Thoracic aorta (tissue), 2 donors: Measurements from ENCODE around the gene TRPC4. TPM values are rescaled to one million over a fixed set of nuclear protein-coding genes. Genes with fewer than 3 reads are reported as not detected.

Experiments used
- ATAC-seq: fragments of 150-250 bp; one replicate; pipeline ENCODE4 v1.8.0; 2017; ENCODE audit warnings: low read depth; ENCODE audit not compliant: insufficient number of reproducible peaks, low FRiP score
- DNase-seq: peaks from one replicate; pipeline ENCODE4 v3.0.0-alpha.2; 2020; ENCODE audit warnings: low spot score
- H3K27ac ChIP-seq, 2 donors: fragments of 200-600 bp; sonication (generic); 1 replicate in 1 of 2; 2 replicates in 1 of 2; pipeline ENCODE4 v1.5.1; 2016; ENCODE audit warnings: mild to moderate bottlenecking in 2 of 2, moderate library complexity in 2 of 2
- H3K27me3 ChIP-seq: fragments of 200-600 bp; sonication (generic); replicated peaks from 2 replicates; pipeline ENCODE4 v1.6.0; 2016; ENCODE audit warnings: mild to moderate bottlenecking; ENCODE audit not compliant: insufficient read depth
- H3K36me3 ChIP-seq: fragments of 200-600 bp; sonication (generic); one replicate; pipeline ENCODE4 v1.5.1; 2016
- H3K4me1 ChIP-seq, 2 donors: fragments of 200-600 bp; sonication (generic); 1 replicate in 1 of 2; 2 replicates in 1 of 2; pipeline versions ENCODE4 v1.5.1 to v1.6.0; 2016; ENCODE audit warnings: low read depth in 2 of 2, mild to moderate bottlenecking in 1 of 2; ENCODE audit not compliant: control insufficient read depth in 1 of 2
- H3K4me3 ChIP-seq: fragments of 200-600 bp; sonication (generic); 2 replicates; pipeline ENCODE4 v1.5.1; 2016; ENCODE audit warnings: mild to moderate bottlenecking
- H3K9me3 ChIP-seq: fragments of 200-600 bp; sonication (generic); 2 replicates; pipeline ENCODE4 v1.5.1; 2016
- CTCF ChIP-seq: fragments of 200-600 bp; sonication (generic); IDR thresholded peaks from one replicate; pipeline ENCODE4 v1.5.1; 2019; ENCODE audit warnings: antibody characterized with exemption
- total RNA-seq, 2 donors: library from RNA; depleted of rRNA; stranded (reverse); fragments of >200 nt; gene quantifications; one replicate each; pipeline versions ENCODE4 v1.1.0 to v1.2.3, GENCODE V29; 2016

TRPC4 gene
- total RNA-seq, 2 donors from 2014 or later, result 7.1 to 7.6 TPM

- Histone ChIP-seq H3K9me3 (no peaks in the 10 kb centered on the region), H3K4me3 (no peak overlapping the region), H3K27me3 (no peaks in the 10 kb centered on the region), H3K4me1 (no peaks in the 10 kb centered on the region), H3K36me3 (no peaks in the 10 kb centered on the region), H3K27ac (no peak overlapping the region)
- no peak for TF ChIP-seq CTCF
- ATAC-seq, result no peak
- DNase-seq, result no peak
These were observed 103.1 kb downstream of the TRPC4 start for GRCh38 chr13:37766502-37766901.

DNA sequence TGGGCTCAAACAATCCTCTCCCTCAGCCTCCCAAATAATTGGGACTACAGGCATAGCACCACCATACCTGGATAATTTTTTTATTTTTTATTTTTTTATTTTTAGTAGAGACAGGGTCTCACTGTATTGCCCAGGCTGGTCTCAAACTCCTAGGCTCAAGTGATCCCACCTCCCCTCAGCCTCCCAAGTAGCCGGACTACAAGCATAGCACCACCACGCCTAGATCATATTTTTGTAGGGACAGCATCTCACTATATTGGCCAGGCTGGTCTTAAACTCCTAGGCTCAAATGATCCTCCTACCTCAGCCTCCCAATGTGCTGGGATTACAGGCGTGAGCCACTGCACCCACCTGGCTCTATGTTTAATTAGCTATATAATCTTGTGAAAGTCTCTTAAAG lies 114.2 kb downstream of the TRPC4 start:
- H3K4me3 ChIP-seq, result no peak overlapping the region
- no peaks in the 10 kb centered on the region for H3K9me3 ChIP-seq
- H3K27ac ChIP-seq, result no peak overlapping the region
- no peaks in the 10 kb centered on the region for H3K36me3 ChIP-seq
- TF ChIP-seq CTCF, result no peak
- no peaks in the 10 kb centered on the region for H3K27me3 ChIP-seq
- DNase-seq (no peak), ATAC-seq (no peak)
- H3K4me1 ChIP-seq, result no peaks in the 10 kb centered on the region

- no peak for TF ChIP-seq CTCF
- ATAC-seq (no peak), DNase-seq (no peak)
- Histone ChIP-seq H3K9me3 (no peaks in the 10 kb centered on the region), H3K4me1 (no peaks in the 10 kb centered on the region), H3K27me3 (no peaks in the 10 kb centered on the region), H3K4me3 (no peak overlapping the region), H3K36me3 (no peaks in the 10 kb centered on the region), H3K27ac (no peak overlapping the region)
These were observed 115.8 kb downstream of the TRPC4 start for GRCh38 chr13:37753776-37754175.

- no peaks in the 10 kb centered on the region for H3K27me3 ChIP-seq
- no peaks in the 10 kb centered on the region for H3K36me3 ChIP-seq
- DNase-seq, result no peak
- H3K4me3 ChIP-seq, result peak overlapping the region; percentile 46
- no peaks in the 10 kb centered on the region for H3K4me1 ChIP-seq
- H3K27ac ChIP-seq, result no peak overlapping the region
- no peak for ATAC-seq
- no peaks in the 10 kb centered on the region for H3K9me3 ChIP-seq
- no peak for TF ChIP-seq CTCF
These were observed 117.4 kb downstream of the TRPC4 start for GRCh38 chr13:37752146-37752545.

DNA sequence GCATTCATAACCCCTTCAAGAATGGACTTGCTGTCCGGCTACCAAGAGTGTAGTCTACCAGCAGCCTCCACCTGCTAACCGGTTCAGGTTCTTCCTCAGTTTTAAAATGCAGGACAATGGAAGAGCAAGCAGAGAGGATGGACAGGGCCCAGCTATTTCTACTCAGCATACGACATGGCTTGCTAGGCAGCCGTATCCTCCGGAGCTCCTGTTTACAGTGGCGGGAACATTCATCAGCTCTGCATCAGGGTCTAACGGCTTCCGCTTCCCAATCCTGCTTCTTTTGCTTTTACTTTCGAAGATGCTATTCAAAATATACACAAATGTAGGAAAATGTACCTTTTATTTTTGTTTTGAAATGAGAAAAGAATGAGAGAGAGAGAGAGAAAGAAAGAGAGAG lies 118.5 kb downstream of the TRPC4 start:
- no peaks in the 10 kb centered on the region for H3K36me3 ChIP-seq
- no peak overlapping the region for H3K4me3 ChIP-seq
- TF ChIP-seq CTCF, result no peak
- no peaks in the 10 kb centered on the region for H3K9me3 ChIP-seq
- no peak overlapping the region for H3K27ac ChIP-seq
- DNase-seq (no peak), ATAC-seq (no peak)
- no peaks in the 10 kb centered on the region for H3K27me3 ChIP-seq
- H3K4me1 ChIP-seq, result no peaks in the 10 kb centered on the region
